SK-N-SH (cell line): Measurements from ENCODE around the gene RPF1. TPM values are rescaled to one million over a fixed set of nuclear protein-coding genes. Genes with fewer than 3 reads are reported as not detected.
A peak's percentile ranks its signal among the peaks of the same experiment; 100 is the strongest.

Experiments
- CTCF ChIA-PET: fragments of 300-600, 350-600 bp; formaldehyde crosslinking; extraction: SDS; loops from one replicate; lab custom pipeline; 2021; lab: Yijun Ruan, JAX
- POLR2A ChIA-PET: fragments of 350-600 bp; sonication (Branson Sonifier 250); formaldehyde crosslinking; extraction: SDS; loops from one replicate; lab custom pipeline; 2020; ENCODE audit warnings: antibody characterized with exemption, inconsistent platforms; lab: Yijun Ruan, JAX
- DNase-seq: peaks from one replicate; pipeline ENCODE4 v3.0.0; 2012
- H2AFZ ChIP-seq: fragments of 200-600 bp; sonication (generic); 2 replicates; pipeline ENCODE4 v1.8.1; 2016; ENCODE audit warnings: antibody characterized with exemption, mild to moderate bottlenecking, low read depth
- H3F3A ChIP-seq: fragments of 200-600 bp; sonication (generic); replicated peaks from 2 replicates; pipeline ENCODE3; 2016; ENCODE audit warnings: antibody characterized with exemption, mild to moderate bottlenecking; ENCODE audit not compliant: insufficient read depth
- H3K27ac ChIP-seq, 2 experiments: fragments of 200-500 bp in 1 of 2; fragments of 200-600 bp in 1 of 2; sonication (Bioruptor generic) in 1 of 2; sonication (generic), shearing (Covaris generic) in 1 of 2; 2 replicates each; pipeline versions ENCODE4 v1.5.1 to v1.6.1; 2014 to 2016; ENCODE audit warnings: low read depth in 2 of 2, inconsistent platforms in 1 of 2, low read length in 1 of 2, mild to moderate bottlenecking in 1 of 2, mixed read lengths in 1 of 2
- H3K27me3 ChIP-seq: fragments of 200-600 bp; sonication (generic), shearing (Covaris generic); 2 replicates; pipeline ENCODE4 v1.6.1; 2016; ENCODE audit warnings: mixed run types; ENCODE audit not compliant: insufficient read depth
- H3K36me3 ChIP-seq, 2 experiments: fragments of 200-500 bp in 1 of 2; fragments of 200-600 bp in 1 of 2; sonication (Bioruptor generic) in 1 of 2; sonication (generic) in 1 of 2; replicated peaks in 1 of 2; 2 replicates each; pipeline versions ENCODE3 to v1.5.1; 2014 to 2016; ENCODE audit warnings: low read length in 1 of 2, mild to moderate bottlenecking in 1 of 2; ENCODE audit not compliant: insufficient read depth in 2 of 2, control insufficient read depth in 1 of 2
- H3K4me1 ChIP-seq, 2 experiments: fragments of 200-500 bp in 1 of 2; fragments of 200-600 bp in 1 of 2; sonication (Bioruptor generic) in 1 of 2; sonication (generic), shearing (Covaris generic) in 1 of 2; 2 replicates each; pipeline versions ENCODE4 v1.5.1 to v1.6.1; 2014 to 2016; ENCODE audit warnings: low read depth in 1 of 2, low read length in 1 of 2, mixed run types in 1 of 2; ENCODE audit not compliant: insufficient read depth in 2 of 2, control insufficient read depth in 1 of 2
- H3K4me2 ChIP-seq: fragments of 200-600 bp; sonication (generic), shearing (Covaris generic); 2 replicates; pipeline ENCODE4 v1.6.1; 2017; ENCODE audit warnings: mixed run types
- H3K4me3 ChIP-seq, 2 experiments: fragments of 200-500 bp in 1 of 2; fragments of 200-600 bp in 1 of 2; sonication (Bioruptor generic) in 1 of 2; sonication (generic), shearing (Covaris generic) in 1 of 2; 2 replicates each; pipeline versions ENCODE4 v1.5.1 to v1.8.1; 2014 to 2016; ENCODE audit warnings: low read depth in 2 of 2, inconsistent platforms in 1 of 2, low read length in 1 of 2, mild to moderate bottlenecking in 1 of 2, mixed read lengths in 1 of 2, moderate library complexity in 1 of 2
- H3K79me2 ChIP-seq: fragments of 200-600 bp; sonication (generic); 2 replicates; pipeline ENCODE4 v1.8.1; 2017; ENCODE audit warnings: mild to moderate bottlenecking; ENCODE audit not compliant: insufficient read depth
- H3K9ac ChIP-seq: fragments of 200-600 bp; sonication (generic); 2 replicates; pipeline ENCODE4 v1.6.1; 2017; ENCODE audit warnings: mixed run types
- H3K9me2 ChIP-seq: fragments of 200-600 bp; sonication (generic); 2 replicates; pipeline ENCODE4 v1.6.1; 2017; ENCODE audit warnings: mixed run types
- H3K9me3 ChIP-seq: fragments of 200-600 bp; sonication (generic); 2 replicates; pipeline ENCODE4 v1.6.1; 2017; ENCODE audit warnings: mixed run types, mild to moderate bottlenecking, moderate library complexity
- H4K20me1 ChIP-seq: fragments of 200-600 bp; sonication (generic); 2 replicates; pipeline ENCODE4 v1.6.1; 2017; ENCODE audit warnings: mild to moderate bottlenecking, mixed run types; ENCODE audit not compliant: insufficient read depth
- CTCF ChIP-seq: fragments of 200-600 bp; sonication (generic); IDR thresholded peaks from 2 replicates; pipeline ENCODE4 v1.6.1; 2017; ENCODE audit warnings: antibody characterized with exemption, mild to moderate bottlenecking, moderate library complexity
- ELF1 ChIP-seq: IDR thresholded peaks from 2 replicates; pipeline ENCODE4 v1.4.0; 2012
- EP300 ChIP-seq, 2 experiments: IDR thresholded peaks; 2 replicates each; pipeline versions ENCODE4 v1.4.0 to v1.6.1; 2012; ENCODE audit warnings: borderline replicate concordance in 1 of 2, low read depth in 1 of 2, low read length in 1 of 2
- MXI1 ChIP-seq: IDR thresholded peaks from 2 replicates; pipeline ENCODE4 v1.6.1; 2012; ENCODE audit warnings: mild to moderate bottlenecking, low read depth, low read length, improper control_type of control experiment
- SIN3A ChIP-seq: IDR thresholded peaks from 2 replicates; pipeline ENCODE4 v1.6.1; 2012; ENCODE audit warnings: low read depth, mild to moderate bottlenecking, low read length, moderate library complexity, borderline replicate concordance
- TCF12 ChIP-seq: IDR thresholded peaks from 2 replicates; pipeline ENCODE4 v1.4.0; 2012
- USF1 ChIP-seq: IDR thresholded peaks from 2 replicates; pipeline ENCODE4 v1.4.0; 2012; ENCODE audit warnings: low read depth, borderline replicate concordance
- WGBS: methylation state at CpG from one replicate; pipeline ENCODE4 v1.1.6; 2017; ENCODE audit warnings: low lambda C conversion rate; 5-methylcytosine and 5-hydroxymethylcytosine counted together
- polyA plus RNA-seq, 3 experiments: library from polyadenylated mRNA; depleted of rRNA; stranded (reverse); fragments of >200 nt; gene quantifications; 2 replicates each; pipeline ENCODE4 v1.2.3, GENCODE V29; 2012
- TF ChIP-seq, protein P1 (sequence below): IDR thresholded peaks from 2 replicates; pipeline ENCODE4 v1.4.0; 2012; ENCODE audit warnings: low read depth

RPF1 gene
- polyA plus RNA-seq, 1 of the 3 experiments (the other 2 are of a cell fraction) = 22.6 TPM

DNA sequence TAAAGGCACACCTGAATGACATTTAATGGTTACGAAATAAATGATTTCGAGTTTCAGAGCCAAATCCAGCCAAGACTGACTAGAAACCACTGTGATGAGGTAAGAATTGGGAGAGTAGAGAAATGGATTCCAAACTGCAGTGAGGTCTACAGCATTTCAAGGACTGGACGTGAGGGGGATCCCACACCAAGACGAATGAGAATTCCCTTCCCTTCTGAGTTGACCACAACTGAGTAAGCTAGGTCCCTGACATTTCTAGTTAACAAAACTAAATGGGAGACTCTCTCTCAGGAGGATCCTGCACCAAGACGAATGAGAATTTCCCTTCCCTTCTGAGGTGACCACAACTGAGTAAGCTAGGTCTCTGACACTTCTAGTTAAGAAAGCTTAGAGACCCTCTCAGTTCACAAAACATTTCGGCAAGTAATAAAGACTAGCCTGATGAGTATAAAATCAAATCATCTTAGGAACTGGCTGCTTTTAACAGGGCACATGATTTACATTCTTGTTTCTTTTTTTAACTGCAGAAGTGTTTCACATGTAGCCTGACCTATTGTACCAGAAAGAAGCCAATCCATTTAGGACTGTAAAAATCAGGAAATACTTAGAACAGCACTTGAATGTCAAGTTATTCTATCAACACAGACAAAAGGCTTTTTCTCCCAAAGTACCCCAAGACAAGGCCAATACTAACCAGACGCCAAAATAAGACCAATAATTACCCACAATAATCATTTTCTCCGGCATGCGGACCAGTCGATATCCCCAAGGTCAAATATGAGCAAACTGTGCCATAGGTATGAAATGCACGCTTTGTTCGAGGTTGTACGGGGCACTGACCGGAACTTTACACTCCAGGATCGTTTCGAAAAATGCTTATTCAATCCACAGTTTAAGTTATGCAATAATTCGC is 25.8 kb downstream of the RPF1 start:
- ChIA-PET CTCF (interaction anchor here (0.7 to 4.2 kb wide), 8 partner anchors 24 to 440 kb away, joined by 3 to 28 read pairs (median 3); no protein-coding TSS in a partner anchor), POLR2A (interaction anchor here (0.7 to 1.9 kb wide), 5 partner anchors 25 to 341 kb away, joined by 3 to 12 read pairs (median 4); partner anchors contain the start of gene CTBS)
- Histone ChIP-seq H3K4me3 (peak overlapping the region; percentile 71 to 81), H3K36me3 (peaks cover 16 to 29% of the 10 kb centered on the region in 2 experiments), H3K4me1 (peaks cover 8 to 21% of the 10 kb centered on the region in 2 experiments; a peak in 3 of 4 replicates), H3K9me2 (no peaks in the 10 kb centered on the region), H3K27me3 (no peaks in the 10 kb centered on the region), H3K9me3 (0 out of 2 replicates have a peak, but pooled peaks cover 8% of the 10 kb centered on the region), H3F3A (peaks cover 3% of the 10 kb centered on the region), H4K20me1 (peaks cover 51% of the 10 kb centered on the region), H3K79me2 (peaks cover 73% of the 10 kb centered on the region), H3K4me2 (peak overlapping the region; percentile 86), H2AFZ (no peak overlapping the region), H3K27ac (peak overlapping the region; percentile 94 to 99), H3K9ac (peak overlapping the region; percentile 93)
- WGBS = 7% methylated on average over 17 of the region's 17 CpGs
- TF ChIP-seq EP300 (IDR thresholded peaks at IDR 0.05; ENCODE audit: borderline replicate concordance in 1 of 2, low read depth in 1 of 2, low read length in 1 of 2) = no peak
- peak; percentile 19; the same call in 1 of the 2 replicates for TF ChIP-seq MXI1
- TF ChIP-seq CTCF = peak; percentile 29; the same call in 1 of the 2 replicates
- TF ChIP-seq SIN3A = 0 out of 2 replicates have a peak, but pooled peaks have one; percentile 42
- no peak for TF ChIP-seq ELF1
- DNase-seq = peak; percentile 23

GRCh38 chr1:84505493-84506001 is 26.5 kb downstream of the RPF1 start:
- POLR2A ChIA-PET = interaction anchor here (0.7 to 1.9 kb wide), 9 partner anchors 25 to 341 kb away, joined by 3 to 12 read pairs (median 4); partner anchors contain the start of gene CTBS
- CTCF ChIA-PET = interaction anchor here (1.1 to 4.2 kb wide), 3 partner anchors 54 to 248 kb away, joined by 3 to 28 read pairs (median 3); no protein-coding TSS in a partner anchor

More at GRCh38 chr1:84505493-84506001, 26.5 kb downstream of the RPF1 start:
- Histone ChIP-seq H3K9ac (peak overlapping the region; percentile 93), H3K27me3 (no peaks in the 10 kb centered on the region), H3F3A (peaks cover 4% of the 10 kb centered on the region), H3K9me3 (0 out of 2 replicates have a peak, but pooled peaks cover 8% of the 10 kb centered on the region)
- peak; percentile 87 for DNase-seq
- TF ChIP-seq EP300 (IDR thresholded peaks at IDR 0.05; ENCODE audit: borderline replicate concordance in 1 of 2, low read depth in 1 of 2, low read length in 1 of 2) = no peak
- TF ChIP-seq SIN3A = 0 out of 2 replicates have a peak, but pooled peaks have one; percentile 9
- TF ChIP-seq USF1 = peak; percentile 7; the same call in 1 of the 2 replicates
- TF ChIP-seq TCF12 = 0 out of 2 replicates have a peak, but pooled peaks have one; percentile 4
- TF ChIP-seq, protein P1, sequence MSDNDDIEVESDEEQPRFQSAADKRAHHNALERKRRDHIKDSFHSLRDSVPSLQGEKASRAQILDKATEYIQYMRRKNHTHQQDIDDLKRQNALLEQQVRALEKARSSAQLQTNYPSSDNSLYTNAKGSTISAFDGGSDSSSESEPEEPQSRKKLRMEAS = 0 out of 2 replicates have a peak, but pooled peaks have one; percentile 30
- TF ChIP-seq, all 33 proteins: peak for 4
- peak overlapping the region; percentile 86 for H3K4me2 ChIP-seq
- H4K20me1 ChIP-seq = peaks cover 45% of the 10 kb centered on the region
- H3K4me1 ChIP-seq = peaks cover 8 to 21% of the 10 kb centered on the region in 2 experiments; a peak in 3 of 4 replicates
- H3K36me3 ChIP-seq = peaks cover 9 to 22% of the 10 kb centered on the region in 2 experiments
- 4% methylated on average over 16 of the region's 47 CpGs for WGBS
- H3K9me2 ChIP-seq = no peaks in the 10 kb centered on the region
- peaks cover 66% of the 10 kb centered on the region for H3K79me2 ChIP-seq
- peak overlapping the region; percentile 94 to 99 for H3K27ac ChIP-seq
- H2AFZ ChIP-seq = no peak overlapping the region; the same call in 1 of the 2 replicates
- H3K4me3 ChIP-seq = peak overlapping the region; percentile 71 to 81
